Glutamatergic neuron (in vitro differentiated cells): ENCODE data around the gene GLS2. TPM values are rescaled to one million over a fixed set of nuclear protein-coding genes. Genes with fewer than 3 reads are reported as not detected.

ENCODE experiments used
- DNase-seq: peaks from one replicate; pipeline ENCODE4 v3.0.0; 2022
- H3K27ac Mint-ChIP-seq: one replicate; pipeline ENCODE4 v1.8.0; 2020; ENCODE audit warnings: mild to moderate bottlenecking, mixed read lengths, inconsistent platforms; ENCODE audit not compliant: unreplicated experiment
- H3K27me3 Mint-ChIP-seq: one replicate; pipeline ENCODE4 v1.8.0; 2020; ENCODE audit warnings: mild to moderate bottlenecking, moderate library complexity, mixed read lengths, inconsistent platforms; ENCODE audit not compliant: unreplicated experiment
- H3K36me3 Mint-ChIP-seq: one replicate; pipeline ENCODE4 v1.8.0; 2020; ENCODE audit warnings: mild to moderate bottlenecking, mixed read lengths, inconsistent platforms; ENCODE audit not compliant: unreplicated experiment
- H3K4me1 Mint-ChIP-seq: one replicate; pipeline ENCODE4 v1.8.0; 2020; ENCODE audit warnings: mild to moderate bottlenecking, low read depth, mixed read lengths, inconsistent platforms; ENCODE audit not compliant: unreplicated experiment
- H3K4me3 Mint-ChIP-seq: one replicate; pipeline ENCODE4 v1.8.0; 2020; ENCODE audit warnings: mild to moderate bottlenecking, mixed read lengths, inconsistent platforms; ENCODE audit not compliant: unreplicated experiment
- H3K9me3 Mint-ChIP-seq: one replicate; pipeline ENCODE4 v1.8.0; 2020; ENCODE audit warnings: mild to moderate bottlenecking, moderate library complexity, mixed read lengths, inconsistent platforms; ENCODE audit not compliant: unreplicated experiment
- total RNA-seq: library from RNA; stranded (reverse); fragmentation: NEBNext Ultra II Directional; extraction: Animal tissue kit (Norgen Biotek cat#: 25700); gene quantifications from one replicate; pipeline ENCODE4 v1.2.1, GENCODE V29; 2021; ENCODE audit not compliant: unreplicated experiment
- TF ChIP-seq, protein P1 (sequence below): fragments of 200-600 bp; sonication (generic); IDR thresholded peaks from one replicate; pipeline ENCODE4 v1.5.0; 2021; ENCODE audit not compliant: partially characterized antibody, unreplicated experiment

GLS2 gene
- total RNA-seq, 1 donor from 2014 or later, result 0.91 TPM

DNA sequence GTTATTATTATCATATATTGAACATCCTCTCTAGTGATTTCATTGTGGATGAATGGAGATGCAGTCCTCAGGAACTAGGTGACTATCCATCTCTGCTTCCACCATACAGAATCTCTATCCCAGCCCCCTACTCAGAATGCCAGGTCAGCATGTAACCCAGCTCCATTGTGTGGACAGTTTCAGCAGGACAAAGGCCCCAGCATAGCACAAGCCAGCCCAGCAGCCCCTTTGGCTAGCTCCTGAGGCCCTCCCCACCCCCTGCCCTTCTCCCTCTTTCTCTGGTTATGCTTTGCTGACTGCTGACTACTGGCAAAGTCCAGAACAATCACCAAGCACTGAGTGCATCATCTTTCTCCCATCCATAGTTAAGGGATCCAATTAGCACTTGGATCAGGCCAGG, 25.4 kb downstream of the GLS2 start:
- Mint-ChIP-seq H3K27ac (no peak overlapping the region), H3K4me3 (no peak overlapping the region), H3K4me1 (no peaks in the 10 kb centered on the region), H3K36me3 (no peaks in the 10 kb centered on the region), H3K27me3 (peaks cover 3% of the 10 kb centered on the region), H3K9me3 (no peaks in the 10 kb centered on the region)
- TF ChIP-seq, protein P1, sequence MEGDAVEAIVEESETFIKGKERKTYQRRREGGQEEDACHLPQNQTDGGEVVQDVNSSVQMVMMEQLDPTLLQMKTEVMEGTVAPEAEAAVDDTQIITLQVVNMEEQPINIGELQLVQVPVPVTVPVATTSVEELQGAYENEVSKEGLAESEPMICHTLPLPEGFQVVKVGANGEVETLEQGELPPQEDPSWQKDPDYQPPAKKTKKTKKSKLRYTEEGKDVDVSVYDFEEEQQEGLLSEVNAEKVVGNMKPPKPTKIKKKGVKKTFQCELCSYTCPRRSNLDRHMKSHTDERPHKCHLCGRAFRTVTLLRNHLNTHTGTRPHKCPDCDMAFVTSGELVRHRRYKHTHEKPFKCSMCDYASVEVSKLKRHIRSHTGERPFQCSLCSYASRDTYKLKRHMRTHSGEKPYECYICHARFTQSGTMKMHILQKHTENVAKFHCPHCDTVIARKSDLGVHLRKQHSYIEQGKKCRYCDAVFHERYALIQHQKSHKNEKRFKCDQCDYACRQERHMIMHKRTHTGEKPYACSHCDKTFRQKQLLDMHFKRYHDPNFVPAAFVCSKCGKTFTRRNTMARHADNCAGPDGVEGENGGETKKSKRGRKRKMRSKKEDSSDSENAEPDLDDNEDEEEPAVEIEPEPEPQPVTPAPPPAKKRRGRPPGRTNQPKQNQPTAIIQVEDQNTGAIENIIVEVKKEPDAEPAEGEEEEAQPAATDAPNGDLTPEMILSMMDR, result no peak
- no peak for DNase-seq

DNA sequence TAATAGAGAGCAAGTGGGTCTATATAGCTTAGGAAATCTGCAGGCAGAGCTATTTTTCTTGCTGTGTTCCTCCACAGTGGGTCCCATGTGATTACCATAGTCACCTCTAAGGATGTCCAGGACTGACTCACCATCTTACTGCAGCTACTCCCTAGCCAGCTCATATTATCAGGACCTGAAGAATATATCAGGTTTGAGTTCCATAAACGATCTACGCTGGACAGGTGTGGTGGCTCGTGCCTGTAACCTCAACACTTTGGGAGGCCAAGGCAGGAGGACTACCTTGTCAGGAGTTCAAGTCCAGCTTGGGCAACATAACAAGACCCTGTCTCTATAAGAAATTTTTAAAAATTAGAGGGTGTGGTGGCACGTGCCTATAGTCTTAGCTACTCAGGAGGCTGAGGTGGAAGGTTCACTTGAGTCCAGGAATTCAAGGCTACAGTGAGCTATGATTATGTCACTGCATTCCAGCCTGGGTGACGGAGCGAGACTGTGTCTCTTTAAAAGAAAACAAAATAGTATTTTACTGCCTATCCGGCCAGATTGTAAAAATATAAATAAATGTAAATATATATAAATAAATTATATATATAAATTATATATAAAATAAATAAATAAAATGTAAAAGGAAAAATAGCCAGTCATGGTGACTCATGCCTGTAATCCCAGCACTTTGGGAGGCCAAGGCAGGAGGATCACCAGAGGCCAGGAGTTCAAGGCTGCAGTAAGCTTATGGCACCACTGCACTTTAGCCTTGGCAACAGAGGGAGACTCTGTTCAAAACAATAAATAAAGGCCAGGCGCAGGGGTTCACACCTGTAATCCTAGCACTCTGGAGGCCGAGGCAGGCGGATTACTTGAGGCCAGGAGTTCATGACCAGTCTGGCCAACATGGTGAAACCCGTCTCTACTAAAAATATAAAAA, 26.5 kb downstream of the GLS2 start:
- H3K4me1 Mint-ChIP-seq, result no peaks in the 10 kb centered on the region
- peaks cover 3% of the 10 kb centered on the region for H3K27me3 Mint-ChIP-seq
- TF ChIP-seq, protein P1, result no peak
- H3K4me3 Mint-ChIP-seq, result no peak overlapping the region
- H3K27ac Mint-ChIP-seq, result no peak overlapping the region
- no peak for DNase-seq
- no peaks in the 10 kb centered on the region for H3K36me3 Mint-ChIP-seq
- H3K9me3 Mint-ChIP-seq, result no peaks in the 10 kb centered on the region

DNA sequence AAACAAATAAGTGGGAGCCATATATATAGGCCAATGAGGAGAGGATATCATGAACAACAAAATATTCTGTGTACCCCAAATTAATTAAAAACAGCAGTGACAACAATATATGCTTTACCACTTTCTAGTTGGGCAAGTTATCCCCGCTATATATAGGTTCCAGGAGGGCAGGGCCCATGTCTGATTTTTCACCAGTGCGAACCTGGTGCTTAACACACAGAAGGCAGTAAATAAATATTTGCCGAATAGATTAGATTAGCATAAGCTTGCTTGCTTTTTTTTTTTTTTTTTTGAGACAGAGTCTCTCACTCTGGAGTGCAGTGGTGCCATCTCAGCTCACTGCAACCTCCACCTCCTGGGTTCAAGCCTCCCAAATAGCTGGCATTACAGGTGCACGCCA, 30.1 kb downstream of the GLS2 start:
- Mint-ChIP-seq H3K9me3 (no peaks in the 10 kb centered on the region), H3K27me3 (peaks cover 3% of the 10 kb centered on the region), H3K27ac (no peak overlapping the region), H3K4me1 (no peaks in the 10 kb centered on the region), H3K36me3 (no peaks in the 10 kb centered on the region), H3K4me3 (no peak overlapping the region)
- DNase-seq, result no peak
- TF ChIP-seq, protein P1, result no peak

DNA sequence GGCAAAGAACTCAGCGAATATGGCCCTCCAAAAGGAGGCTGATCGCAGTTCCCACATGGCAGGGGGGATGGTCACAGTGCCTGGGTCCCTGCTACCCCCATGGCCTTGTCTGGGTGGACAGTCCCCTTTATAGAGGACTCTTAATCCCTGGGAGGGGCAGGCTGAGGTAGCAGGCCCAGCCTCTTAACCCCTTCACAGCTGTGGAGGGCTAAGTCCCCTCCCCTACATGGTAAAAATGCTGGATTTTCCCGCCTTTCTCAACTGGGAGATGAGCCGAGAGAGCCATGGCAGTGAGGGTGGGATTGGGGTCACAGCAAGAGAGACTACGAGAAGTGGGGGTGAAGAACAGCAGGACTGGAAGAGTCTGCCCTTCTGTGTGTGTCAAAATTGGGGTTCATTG, 33.4 kb downstream of the GLS2 start, which contains the start of gene MIP:
Gene MIP (minus strand): TSS at position 101 of the 400 bp plus-strand sequence. CDS start 44 bp downstream, at position 57.
- H3K27ac Mint-ChIP-seq, result no peak within 1 kb of the TSS
- no peaks in the 10 kb centered on the region for H3K9me3 Mint-ChIP-seq
- H3K27me3 Mint-ChIP-seq, result peaks cover 3% of the 10 kb centered on the region

More for the DNA sequence above, 33.4 kb downstream of the GLS2 start, which contains the start of gene MIP:
- H3K36me3 Mint-ChIP-seq, result no peaks in the 10 kb centered on the region
- no peak for DNase-seq
- H3K4me3 Mint-ChIP-seq, result peak within 1 kb of the TSS; percentile 49
- TF ChIP-seq, protein P1, result no peak
- peaks cover 12% of the 10 kb centered on the region for H3K4me1 Mint-ChIP-seq
